HCT116 (cell line): ENCODE data around the gene ATG4D. TPM values are rescaled to one million over a fixed set of nuclear protein-coding genes. Genes with fewer than 3 reads are reported as not detected.
A peak's percentile ranks its signal among the peaks of the same experiment; 100 is the strongest.

ENCODE experiments used
- ATAC-seq: fragments of 200-7000 bp; cut with Tn5 transposase; 2 replicates; pipeline ENCODE4 v1.9.1; 2020; ENCODE audit warnings: mild to moderate bottlenecking, moderate library complexity
- BruUV-seq: library from RNA; stranded (reverse); fragments of 400-500 nt; replicated peaks from 2 replicates; lab custom pipeline; 2021; lab: Mats Ljungman, UMichigan
- CTCF ChIA-PET: fragments of 300-600 bp; sonication (Branson Sonifier 250); formaldehyde crosslinking; loops from one replicate; lab custom pipeline; 2021; ENCODE audit warnings: antibody characterized with exemption; lab: Charles Lee
- POLR2A ChIA-PET: fragments of 300-600, 350-600 bp; sonication (Branson Sonifier 250); formaldehyde crosslinking; loops from one replicate; lab custom pipeline; 2021; ENCODE audit warnings: antibody characterized with exemption; lab: Charles Lee
- RAD21 ChIA-PET, 2 experiments: fragments of 300-600 bp; sonication (Branson Sonifier 250); formaldehyde crosslinking; loops; one replicate each; lab custom pipeline; 2023; ENCODE audit warnings: low total read pairs in 2 of 2; ENCODE audit not compliant: uncharacterized antibody in 2 of 2, unreplicated experiment in 2 of 2, low non-redundant PET in 1 of 2; lab: Charles Lee
- DNase-seq: peaks from one replicate; pipeline ENCODE4 v3.0.0-alpha.2; 2010; ENCODE audit warnings: low read depth, low spot score
- H2AFZ ChIP-seq: fragments of 200-600 bp; shearing (Covaris generic), sonication (generic); 2 replicates; pipeline ENCODE4 v1.6.1; 2017; ENCODE audit warnings: low read depth, mixed run types, mixed read lengths, antibody characterized with exemption, low read length; ENCODE audit not compliant: poor library complexity, severe bottlenecking
- H3K27ac ChIP-seq: 2 replicates; pipeline ENCODE4 v1.5.1; 2012; ENCODE audit warnings: low read depth, low read length
- H3K27me3 ChIP-seq: fragments of 200-600 bp; sonication (generic); 2 replicates; pipeline ENCODE4 v1.6.1; 2016; ENCODE audit warnings: mixed run types, low read length, mixed read lengths; ENCODE audit not compliant: insufficient read depth
- H3K36me3 ChIP-seq, 2 experiments: fragments of 200-500 bp in 1 of 2; fragments of 200-600 bp in 1 of 2; sonication (Bioruptor generic) in 1 of 2; sonication (generic) in 1 of 2; 2 replicates each; pipeline versions ENCODE4 v1.5.1 to v1.6.1; 2014 to 2016; ENCODE audit warnings: low read length in 2 of 2, inconsistent platforms in 1 of 2, mixed read lengths in 1 of 2, mixed run types in 1 of 2; ENCODE audit not compliant: insufficient read depth in 2 of 2, control insufficient read depth in 1 of 2
- H3K4me1 ChIP-seq, 2 experiments: fragments of 200-600 bp in 1 of 2; sonication (generic) in 1 of 2; 2 replicates each; pipeline versions ENCODE4 v1.5.1 to v1.6.1; 2012 to 2017; ENCODE audit warnings: low read length in 2 of 2, inconsistent platforms in 1 of 2, mild to moderate bottlenecking in 1 of 2, mixed read lengths in 1 of 2, mixed run types in 1 of 2, moderate library complexity in 1 of 2; ENCODE audit not compliant: insufficient read depth in 2 of 2, control insufficient read depth in 1 of 2
- H3K4me2 ChIP-seq: fragments of 200-600 bp; sonication (generic); 2 replicates; pipeline ENCODE4 v1.6.1; 2017; ENCODE audit warnings: mixed run types, low read length, mixed read lengths
- H3K4me3 ChIP-seq, 2 experiments: fragments of 200-600 bp in 1 of 2; sonication (generic) in 1 of 2; replicated peaks in 1 of 2; 2 replicates each; pipeline ENCODE4 v1.5.1; 2011 to 2016; ENCODE audit warnings: low read length in 2 of 2, control low read depth in 1 of 2, low read depth in 1 of 2, mild to moderate bottlenecking in 1 of 2, mixed read lengths in 1 of 2, mixed run types in 1 of 2
- H3K79me2 ChIP-seq: fragments of 200-600 bp; sonication (generic); 2 replicates; pipeline ENCODE4 v1.6.1; 2017; ENCODE audit warnings: mild to moderate bottlenecking, mixed run types, low read length, moderate library complexity, mixed read lengths; ENCODE audit not compliant: insufficient read depth
- H3K9ac ChIP-seq: fragments of 200-600 bp; sonication (generic); 2 replicates; pipeline ENCODE4 v1.6.1; 2016; ENCODE audit warnings: low read length, mixed read lengths
- H3K9me2 ChIP-seq: fragments of 200-600 bp; sonication (generic), shearing (Covaris generic); 2 replicates; pipeline ENCODE4 v1.6.1; 2017; ENCODE audit warnings: mixed run types, mild to moderate bottlenecking, moderate library complexity; ENCODE audit not compliant: insufficient read depth
- H3K9me3 ChIP-seq, 2 experiments: fragments of 200-500 bp in 1 of 2; fragments of 200-600 bp in 1 of 2; sonication (Bioruptor generic) in 1 of 2; sonication (generic) in 1 of 2; 2 replicates each; pipeline ENCODE4 v1.6.1; 2014 to 2017; ENCODE audit warnings: low read length in 2 of 2, mixed read lengths in 2 of 2, inconsistent platforms in 1 of 2, low read depth in 1 of 2, mild to moderate bottlenecking in 1 of 2, mixed run types in 1 of 2, moderate library complexity in 1 of 2; ENCODE audit not compliant: control insufficient read depth in 1 of 2, insufficient read depth in 1 of 2
- H4K20me1 ChIP-seq: fragments of 200-600 bp; sonication (generic), shearing (Covaris generic); 2 replicates; pipeline ENCODE4 v1.6.1; 2017; ENCODE audit warnings: mixed run types, mild to moderate bottlenecking, moderate library complexity; ENCODE audit not compliant: insufficient read depth
- CEBPB ChIP-seq: IDR thresholded peaks from 2 replicates; pipeline ENCODE4 v1.6.1; 2012; ENCODE audit warnings: low read depth
- JUND ChIP-seq: IDR thresholded peaks from 2 replicates; pipeline ENCODE4 v1.6.1; 2012
- POLR2AphosphoS5 ChIP-seq: IDR thresholded peaks from 2 replicates; pipeline ENCODE4 v1.6.1; 2011; ENCODE audit warnings: mild to moderate bottlenecking, low read depth, low read length, moderate library complexity
- RAD21 ChIP-seq: IDR thresholded peaks from 2 replicates; pipeline ENCODE4 v1.6.1; 2012; ENCODE audit warnings: low read depth, mild to moderate bottlenecking
- YY1 ChIP-seq: IDR thresholded peaks from 2 replicates; pipeline ENCODE4 v1.6.1; 2011; ENCODE audit warnings: low read length, low read depth, moderate library complexity, mild to moderate bottlenecking; ENCODE audit not compliant: insufficient replicate concordance; ENCODE audit errors: extremely low read depth
- ZBTB33 ChIP-seq: IDR thresholded peaks from 2 replicates; pipeline ENCODE4 v1.6.1; 2011; ENCODE audit warnings: mild to moderate bottlenecking, low read length, moderate library complexity; ENCODE audit not compliant: insufficient replicate concordance; ENCODE audit errors: extremely low read depth
- intact Hi-C: fragments of 100-400 bp; cut with micrococcal nuclease; formaldehyde crosslinking; loops from 2 replicates; pipeline ENCODE4 v1.10.0; 2022
- total RNA-seq: library from RNA; stranded (reverse); gene quantifications from one replicate; pipeline ENCODE4 v1.2.1, GENCODE V29; 2021; ENCODE audit not compliant: unreplicated experiment

Gene ATG4D
- total RNA-seq, 1 experiment from 2014 or later: 45.4 TPM

- H3K27ac ChIP-seq: no peak overlapping the region
- DNase-seq: no peak
- H3K4me2 ChIP-seq: no peak overlapping the region
- H3K9me2 ChIP-seq: peaks cover 6% of the 10 kb centered on the region; the same call in 1 of the 2 replicates
- no peak overlapping the region for H2AFZ ChIP-seq
- no TSS peak for BruUV-seq
- peaks cover 9% of the 10 kb centered on the region in 2 experiments; a peak in 3 of 4 replicates for H3K36me3 ChIP-seq
- no peaks in the 10 kb centered on the region for H4K20me1 ChIP-seq
- no peak overlapping the region for H3K9ac ChIP-seq
- POLR2A ChIA-PET: interaction anchor here (1.6 kb wide), 1 partner anchor 61 kb away, joined by 4 read pairs; no protein-coding TSS in a partner anchor
- intact Hi-C loops: loop anchor here (5.0 kb wide), 1 partner anchor 44 kb away; the partner anchor contains the start of gene SLC44A2
- RAD21 ChIA-PET: interaction anchor here in 1 of 2 experiments (0.5 kb wide), 1 partner anchor 61 kb away, joined by 5 read pairs; no protein-coding TSS in a partner anchor
- no peak overlapping the region for H3K4me3 ChIP-seq
- CTCF ChIA-PET: interaction anchor here (0.7 to 3.0 kb wide), 2 partner anchors 62 to 76 kb away, joined by 3 to 114 read pairs; no protein-coding TSS in a partner anchor
- H3K79me2 ChIP-seq: peaks cover 4% of the 10 kb centered on the region; the same call in 1 of the 2 replicates
- no peaks in the 10 kb centered on the region for H3K9me3 ChIP-seq
- TF ChIP-seq YY1: no peak
- no peak for ATAC-seq
- no peaks in the 10 kb centered on the region for H3K27me3 ChIP-seq
- peaks cover 0 to 15% of the 10 kb centered on the region in 2 experiments; a peak in 3 of 4 replicates for H3K4me1 ChIP-seq
Observed at GRCh38 chr19:10583036-10583776, 39.5 kb downstream of the ATG4D start.

GRCh38 chr19:10586396-10586795 lies 42.7 kb downstream of the ATG4D start:
- Histone ChIP-seq H3K4me3 (peak overlapping the region; percentile 76 to 86), H3K9me2 (peaks cover 6% of the 10 kb centered on the region; the same call in 1 of the 2 replicates), H3K9ac (peak overlapping the region; percentile 78), H3K79me2 (peaks cover 4% of the 10 kb centered on the region; the same call in 1 of the 2 replicates), H3K27me3 (no peaks in the 10 kb centered on the region), H3K27ac (peak overlapping the region; percentile 67), H3K36me3 (peaks cover 3% of the 10 kb centered on the region in 2 experiments; a peak in 1 of 4 replicates), H2AFZ (no peak overlapping the region), H3K4me2 (peak overlapping the region; percentile 87), H4K20me1 (no peaks in the 10 kb centered on the region), H3K4me1 (peaks cover 0 to 12% of the 10 kb centered on the region in 2 experiments; a peak in 1 of 4 replicates), H3K9me3 (no peaks in the 10 kb centered on the region)
- ChIA-PET RAD21 (interaction anchor here in 1 of 2 experiments (0.7 kb wide), 1 partner anchor 81 kb away, joined by 3 read pairs; no protein-coding TSS in a partner anchor), POLR2A (interaction anchor here (1.0 kb wide), 1 partner anchor 57 kb away, joined by 4 read pairs; no protein-coding TSS in a partner anchor), CTCF (interaction anchor here (0.9 to 2.6 kb wide), 2 partner anchors 13 to 58 kb away, joined by 3 to 9 read pairs; no protein-coding TSS in a partner anchor)
- no peak for ATAC-seq
- no peak for DNase-seq
- intact Hi-C loops: no loop called here
- TF ChIP-seq POLR2AphosphoS5 (no peak), JUND (no peak), RAD21 (no peak), CEBPB (no peak), ZBTB33 (no peak)
- BruUV-seq: no TSS peak
